Measurements from ENCODE around the gene ZNF326.

GRCh38 chr1:89945852-89946476, 48.9 kb upstream of the ZNF326 start:
- no peak for TF ChIP-seq CTCF (conservative IDR thresholded peaks at IDR 0.05)
- no peak for TF ChIP-seq EZH2 (IDR thresholded peaks at IDR 0.05; ENCODE audit: low read depth)

All from PC-9 (cell line).